Naive thymus-derived CD4-positive, alpha-beta T cell (primary cell): ENCODE results near the gene GGNBP2. TPM values are rescaled to one million over a fixed set of nuclear protein-coding genes. Genes with fewer than 3 reads are reported as not detected.
A peak's percentile ranks its signal among the peaks of the same experiment; 100 is the strongest.

ENCODE experiments used
- ATAC-seq: fragments of 150-1000 bp; cut with Tn5 transposase; 2 replicates; pipeline ENCODE4 v1.10.0; 2021; ENCODE audit warnings: mild to moderate bottlenecking, moderate library complexity
- CTCF ChIA-PET: fragments of 350-600 bp; sonication (Branson Sonifier 250); formaldehyde crosslinking; loops from one replicate; lab custom pipeline; 2021; ENCODE audit warnings: antibody characterized with exemption; lab: Charles Lee
- POLR2A ChIA-PET: fragments of 350-600 bp; sonication (Branson Sonifier 250); formaldehyde crosslinking; loops from one replicate; lab custom pipeline; 2021; ENCODE audit warnings: antibody characterized with exemption, inconsistent platforms; lab: Charles Lee
- DNase-seq, 9 donors: peaks; one replicate each; pipeline versions ENCODE4 v3.0.0 to v3.0.0-alpha.2; 2020 to 2022; ENCODE audit warnings: mixed read lengths in 1 of 9
- H3K27ac ChIP-seq: one replicate; pipeline ENCODE4 v1.7.0; 2013; ENCODE audit warnings: mild to moderate bottlenecking, low read depth, low read length, moderate library complexity
- H3K27me3 ChIP-seq, 2 donors: one replicate each; pipeline ENCODE4 v1.7.0; 2013; ENCODE audit warnings: low read length in 2 of 2, mild to moderate bottlenecking in 2 of 2, moderate library complexity in 2 of 2; ENCODE audit not compliant: control insufficient read depth in 2 of 2, insufficient read depth in 2 of 2
- H3K36me3 ChIP-seq, 3 experiments: 1 replicate in 2 of 3; 2 replicates in 1 of 3; pipeline ENCODE4 v1.7.0; 2013; ENCODE audit warnings: low read length in 3 of 3, mild to moderate bottlenecking in 3 of 3, moderate library complexity in 1 of 3; ENCODE audit not compliant: insufficient read depth in 3 of 3, control insufficient read depth in 2 of 3
- H3K4me1 ChIP-seq, 2 donors: one replicate each; pipeline ENCODE4 v1.7.0; 2013; ENCODE audit warnings: low read length in 2 of 2, mild to moderate bottlenecking in 2 of 2, moderate library complexity in 1 of 2; ENCODE audit not compliant: control insufficient read depth in 2 of 2, insufficient read depth in 2 of 2
- H3K4me3 ChIP-seq: 2 replicates; pipeline ENCODE4 v1.7.0; 2013; ENCODE audit warnings: mild to moderate bottlenecking, low read length
- H3K9me3 ChIP-seq, 3 experiments: 1 replicate in 2 of 3; 2 replicates in 1 of 3; pipeline ENCODE4 v1.7.0; 2013; ENCODE audit warnings: low read length in 3 of 3; ENCODE audit not compliant: control insufficient read depth in 2 of 3
- H3K27ac Mint-ChIP-seq, 9 donors: one replicate each; pipeline ENCODE4 v1.8.0; 2020 to 2022; ENCODE audit warnings: mixed read lengths in 9 of 9, mild to moderate bottlenecking in 8 of 9, moderate library complexity in 5 of 9, inconsistent platforms in 2 of 9
- H3K27me3 Mint-ChIP-seq, 5 donors: one replicate each; pipeline ENCODE4 v1.8.0; 2021 to 2022; ENCODE audit warnings: mixed read lengths in 5 of 5, mild to moderate bottlenecking in 1 of 5
- H3K36me3 Mint-ChIP-seq, 5 donors: one replicate each; pipeline ENCODE4 v1.8.0; 2020 to 2022; ENCODE audit warnings: mixed read lengths in 5 of 5, mild to moderate bottlenecking in 3 of 5, inconsistent platforms in 1 of 5
- H3K4me1 Mint-ChIP-seq, 7 donors: one replicate each; pipeline ENCODE4 v1.8.0; 2020 to 2022; ENCODE audit warnings: mixed read lengths in 7 of 7, mild to moderate bottlenecking in 3 of 7, inconsistent platforms in 1 of 7
- H3K4me3 Mint-ChIP-seq, 10 donors: one replicate each; pipeline ENCODE4 v1.8.0; 2020 to 2022; ENCODE audit warnings: mild to moderate bottlenecking in 10 of 10, mixed read lengths in 10 of 10, moderate library complexity in 6 of 10, inconsistent platforms in 2 of 10
- H3K9me3 Mint-ChIP-seq, 11 donors: one replicate each; pipeline ENCODE4 v1.8.0; 2020 to 2022; ENCODE audit warnings: mixed read lengths in 11 of 11, mild to moderate bottlenecking in 4 of 11, inconsistent platforms in 1 of 11, moderate library complexity in 1 of 11
- intact Hi-C, 2 donors: fragments of 100-400 bp; cut with micrococcal nuclease; formaldehyde crosslinking; loops; one replicate each; pipeline ENCODE4 v1.15.1; 2023
- polyA plus RNA-seq, 2 donors: library from polyadenylated mRNA; unstranded; fragments of 300-500 nt; fragmentation: Illumina TruSeq; gene quantifications; one replicate each; pipeline ENCODE4 v1.2.3, GENCODE V29; 2021
- total RNA-seq, 6 experiments: library from RNA in 5 of 6; stranded (reverse) in 5 of 6; gene quantifications; 1 replicate in 5 of 6; 2 replicates in 1 of 6; pipeline ENCODE4 v1.2.3 and lab custom pipeline; 2021 to 2026

Gene GGNBP2
- total and polyA plus RNA-seq, 7 experiments from 2014 or later = 60.4 to 173 (median 138) TPM

DNA sequence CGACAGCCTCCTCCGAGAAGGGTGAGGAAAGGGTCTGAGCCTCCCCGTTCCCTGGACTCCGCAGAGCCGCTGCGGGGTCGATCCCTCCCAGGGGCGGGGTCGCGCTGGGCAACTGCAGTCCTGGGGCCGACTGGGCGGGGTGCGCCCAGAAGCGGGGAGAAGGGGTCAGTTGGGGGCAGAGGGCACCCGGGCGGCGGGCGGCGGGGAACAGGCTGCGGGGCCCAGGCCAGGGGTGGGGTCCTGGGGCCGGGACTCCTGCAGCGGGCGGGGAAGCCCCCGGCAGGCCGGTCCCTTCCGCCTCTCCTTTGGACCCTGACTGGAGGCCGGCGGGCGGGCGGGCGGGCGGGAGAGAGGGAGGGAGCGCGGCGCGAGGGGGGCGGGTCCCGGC is 352 bp downstream of the GGNBP2 start:
- Histone ChIP-seq H3K4me3 (peak overlapping the region; percentile 99), H3K27me3 (no peaks in the 10 kb centered on the region), H3K36me3 (peaks cover 0 to 12% (median 0%) of the 10 kb centered on the region in 3 experiments), H3K4me1 (peaks cover 34 to 37% of the 10 kb centered on the region in 2 donors), H3K9me3 (no peaks in the 10 kb centered on the region), H3K27ac (peak overlapping the region; percentile 94)
- Mint-ChIP-seq H3K9me3 (no peaks in the 10 kb centered on the region), H3K27ac (peak overlapping the region; percentile 92 to 100 (median 96)), H3K36me3 (peaks cover 0 to 15% (median 4%) of the 10 kb centered on the region in 5 donors), H3K4me1 (peaks cover 7 to 51% (median 37%) of the 10 kb centered on the region in 7 donors), H3K27me3 (no peaks in the 10 kb centered on the region), H3K4me3 (peak overlapping the region; percentile 87 to 97 (median 94))
- POLR2A ChIA-PET = interaction anchor here (0.6 to 7.7 kb wide), 12 partner anchors 8 to 62 kb away, joined by 3 to 130 read pairs (median 10); partner anchors contain the start of genes MRM1, MYO19 and PIGW
- no peak for DNase-seq
- CTCF ChIA-PET = interaction anchor here (1.0 to 1.4 kb wide), 3 partner anchors 9 to 58 kb away, joined by 3 to 5 read pairs (median 4); partner anchors contain the start of genes MYO19 and PIGW
- no peak for ATAC-seq
- intact Hi-C loops = loop anchor here (1.0 to 10.0 kb wide), 11 partner anchors 46 to 1062 kb away; partner anchors contain the start of genes DHRS11 (in 2 of the 2), MRM1 (in 2 of the 2), ZNHIT3 (in 2 of the 2) and AATF (in 1 of the 2)

DNA sequence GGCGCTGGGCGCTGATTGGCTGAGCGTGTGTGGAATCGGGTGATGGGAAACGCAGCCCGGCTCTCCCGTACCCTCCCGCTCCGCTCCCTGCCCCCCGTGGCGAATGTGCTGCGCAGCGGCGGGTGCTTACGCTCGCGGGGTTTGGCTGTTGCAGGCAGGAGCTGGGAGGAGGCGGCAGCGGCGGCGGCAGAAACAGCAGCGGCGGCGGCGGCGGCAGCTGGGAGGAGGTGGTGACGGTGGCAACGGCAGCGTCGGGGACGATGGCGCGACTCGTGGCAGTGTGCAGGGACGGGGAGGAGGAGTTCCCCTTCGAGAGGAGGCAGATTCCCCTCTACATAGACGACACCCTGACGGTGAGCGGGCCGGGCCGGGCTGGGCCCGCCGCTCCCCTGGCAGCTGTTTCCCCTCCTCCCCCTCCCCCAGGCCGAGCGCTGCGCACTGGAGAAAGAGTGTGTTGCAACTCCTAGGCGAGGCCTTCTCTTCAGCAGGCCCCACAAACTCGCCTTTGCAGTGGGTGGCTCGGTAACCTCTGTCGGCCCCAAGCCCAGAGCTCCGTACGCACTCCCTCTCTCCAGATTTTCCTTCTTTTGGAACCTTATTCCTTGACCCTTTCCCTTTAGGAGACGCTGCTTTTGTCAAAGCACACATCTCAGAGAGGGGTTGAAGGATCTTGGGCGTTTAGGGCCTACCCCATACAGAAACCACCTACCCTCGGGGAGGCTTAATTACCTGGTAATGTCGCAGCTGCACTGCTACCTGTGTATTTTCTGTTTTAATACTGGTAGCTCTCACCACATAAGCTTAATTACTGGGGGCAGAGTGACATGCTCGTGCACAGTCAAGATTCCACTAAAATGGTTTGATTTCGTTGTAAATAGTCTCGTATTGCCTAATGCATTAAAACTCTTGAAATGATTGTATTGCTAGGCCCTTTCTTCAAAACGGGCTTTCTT is 1.0 kb downstream of the GGNBP2 start:
- H3K4me1 ChIP-seq = peaks cover 40 to 44% of the 10 kb centered on the region in 2 donors
- POLR2A ChIA-PET = interaction anchor here (0.5 to 7.7 kb wide), 18 partner anchors 9 to 1064 kb away, joined by 3 to 130 read pairs (median 4); partner anchors contain the start of genes DHRS11, MRM1, MYO19 and PIGW
- CTCF ChIA-PET = interaction anchor here (0.6 to 1.4 kb wide), 4 partner anchors 9 to 58 kb away, joined by 3 to 5 read pairs (median 4); partner anchors contain the start of genes MYO19 and PIGW
- no peaks in the 10 kb centered on the region for H3K27me3 ChIP-seq
- peaks cover 0 to 19% (median 4%) of the 10 kb centered on the region in 5 donors for H3K36me3 Mint-ChIP-seq
- no peaks in the 10 kb centered on the region for H3K9me3 ChIP-seq
- peak overlapping the region; percentile 94 for H3K27ac ChIP-seq
- peak; percentile 95 to 98 (median 98) for DNase-seq
- no peaks in the 10 kb centered on the region for H3K27me3 Mint-ChIP-seq
- no peaks in the 10 kb centered on the region for H3K9me3 Mint-ChIP-seq
- ATAC-seq = peak; percentile 87
- H3K4me1 Mint-ChIP-seq = peaks cover 13 to 57% (median 44%) of the 10 kb centered on the region in 7 donors
- H3K4me3 Mint-ChIP-seq = peak overlapping the region; percentile 87 to 97 (median 94)
- intact Hi-C loops = loop anchor here (1.0 to 10.0 kb wide), 11 partner anchors 46 to 1062 kb away; partner anchors contain the start of genes DHRS11 (in 2 of the 2), MRM1 (in 2 of the 2), ZNHIT3 (in 2 of the 2) and AATF (in 1 of the 2)
- H3K27ac Mint-ChIP-seq = peak overlapping the region; percentile 90 to 96 (median 94)
- peak overlapping the region; percentile 93 for H3K4me3 ChIP-seq
- peaks cover 0 to 12% (median 0%) of the 10 kb centered on the region in 3 experiments for H3K36me3 ChIP-seq

DNA sequence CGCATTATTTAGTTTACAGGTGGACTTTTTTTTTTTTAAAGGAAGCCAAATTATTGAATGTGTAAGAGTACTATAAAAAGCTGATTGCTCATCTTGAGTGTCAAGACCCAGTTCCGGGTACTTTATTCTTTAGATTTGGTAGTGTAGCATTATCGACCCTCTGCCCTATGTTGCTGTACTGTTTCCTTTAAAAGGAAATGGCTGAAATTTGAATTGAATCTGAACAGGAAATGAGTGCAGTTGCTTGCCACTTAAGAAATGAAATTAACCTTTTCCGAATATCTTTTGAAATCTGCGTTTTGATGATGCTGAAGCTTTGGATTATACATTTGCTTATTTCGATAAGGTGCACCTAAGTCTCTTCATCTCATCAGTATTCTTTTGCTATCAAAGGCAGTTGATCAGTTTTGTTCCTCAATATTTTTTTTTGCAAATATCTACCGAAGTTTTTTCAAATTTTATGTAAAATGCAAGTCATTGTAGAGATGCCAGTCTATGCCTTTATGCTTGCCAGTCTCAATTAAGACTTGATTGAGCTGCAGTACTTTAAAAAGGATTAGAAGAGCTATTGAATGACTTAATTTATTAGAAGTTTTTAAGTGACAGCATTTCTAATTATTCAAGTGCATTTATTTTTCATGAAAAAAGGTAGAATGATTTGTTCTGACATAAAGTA is 1.8 kb downstream of the GGNBP2 start:
- no peaks in the 10 kb centered on the region for H3K9me3 Mint-ChIP-seq
- H3K36me3 ChIP-seq = peaks cover 0 to 12% (median 0%) of the 10 kb centered on the region in 3 experiments
- CTCF ChIA-PET = interaction anchor here (0.6 to 2.2 kb wide), 4 partner anchors 10 to 57 kb away, joined by 3 to 6 read pairs (median 4); partner anchors contain the start of genes MYO19 and PIGW
- peak overlapping the region; percentile 94 for H3K27ac ChIP-seq
- intact Hi-C loops = loop anchor here (5.0 to 10.0 kb wide), 5 partner anchors 46 to 1061 kb away; partner anchors contain the start of genes AP2B1 (in 1 of the 2), DHRS11 (in 1 of the 2), SYNRG (in 1 of the 2) and TAF15 (in 1 of the 2)
- H3K27ac Mint-ChIP-seq = peak overlapping the region; percentile 90 to 96 (median 94)
- peak overlapping the region; percentile 93 for H3K4me3 ChIP-seq
- POLR2A ChIA-PET = interaction anchor here (0.6 to 7.7 kb wide), 17 partner anchors 8 to 1063 kb away, joined by 3 to 130 read pairs (median 5); partner anchors contain the start of genes DHRS11, MRM1, MYO19 and PIGW
- ATAC-seq = no peak
- H3K27me3 Mint-ChIP-seq = no peaks in the 10 kb centered on the region
- H3K27me3 ChIP-seq = no peaks in the 10 kb centered on the region
- H3K4me1 ChIP-seq = peaks cover 44 to 50% of the 10 kb centered on the region in 2 donors
- no peaks in the 10 kb centered on the region for H3K9me3 ChIP-seq
- H3K4me1 Mint-ChIP-seq = peaks cover 19 to 62% (median 50%) of the 10 kb centered on the region in 7 donors
- peak overlapping the region; percentile 87 to 97 (median 94) for H3K4me3 Mint-ChIP-seq
- H3K36me3 Mint-ChIP-seq = peaks cover 0 to 21% (median 4%) of the 10 kb centered on the region in 5 donors
- DNase-seq = peak in 5 of 9 donors; percentile 11 to 19 (median 13)

DNA sequence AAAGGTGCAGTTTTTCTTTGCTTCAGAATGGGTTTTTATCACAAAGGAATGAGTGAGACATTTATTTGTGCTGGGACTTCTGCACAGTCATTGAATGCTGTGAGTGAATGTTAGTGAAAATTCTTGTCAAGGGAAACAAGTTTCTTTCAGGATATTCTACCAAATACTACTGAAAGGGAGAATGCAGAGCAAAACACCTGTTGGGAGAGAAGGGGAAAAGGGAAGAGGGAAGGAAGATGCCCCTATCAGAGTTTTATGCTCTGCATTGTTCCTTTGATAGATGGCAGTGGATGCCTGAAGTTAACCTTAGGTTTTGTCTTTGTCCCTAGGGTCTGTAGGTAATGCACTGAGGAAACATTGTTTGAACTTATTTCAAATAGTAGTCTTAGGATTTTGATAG is 3.1 kb downstream of the GGNBP2 start:
- Histone ChIP-seq H3K4me3 (no peak overlapping the region), H3K4me1 (peaks cover 44 to 60% of the 10 kb centered on the region in 2 donors), H3K36me3 (peaks cover 0 to 12% (median 0%) of the 10 kb centered on the region in 3 experiments), H3K27me3 (no peaks in the 10 kb centered on the region), H3K27ac (peak overlapping the region; percentile 94), H3K9me3 (no peaks in the 10 kb centered on the region)
- Mint-ChIP-seq H3K36me3 (peaks cover 0 to 21% (median 4%) of the 10 kb centered on the region in 5 donors), H3K4me3 (peak overlapping the region; percentile 53 to 97 (median 85)), H3K4me1 (peaks cover 23 to 75% (median 53%) of the 10 kb centered on the region in 7 donors), H3K27me3 (no peaks in the 10 kb centered on the region), H3K27ac (peak overlapping the region; percentile 46 to 96 (median 84)), H3K9me3 (no peaks in the 10 kb centered on the region)
- DNase-seq (no peak), ATAC-seq (no peak)
- intact Hi-C loops = loop anchor here (5.0 to 10.0 kb wide), 5 partner anchors 45 to 1060 kb away; partner anchors contain the start of genes AP2B1 (in 1 of the 2), DHRS11 (in 1 of the 2), SYNRG (in 1 of the 2) and TAF15 (in 1 of the 2)
- POLR2A ChIA-PET = interaction anchor here (7.7 kb wide), 1 partner anchor 13 kb away, joined by 130 read pairs; the partner anchor contains the start of genes MYO19 and PIGW
- CTCF ChIA-PET = interaction anchor here (0.6 to 2.2 kb wide), 2 partner anchors 13 to 32 kb away, joined by 4 to 6 read pairs; partner anchors contain the start of genes MYO19 and PIGW

DNA sequence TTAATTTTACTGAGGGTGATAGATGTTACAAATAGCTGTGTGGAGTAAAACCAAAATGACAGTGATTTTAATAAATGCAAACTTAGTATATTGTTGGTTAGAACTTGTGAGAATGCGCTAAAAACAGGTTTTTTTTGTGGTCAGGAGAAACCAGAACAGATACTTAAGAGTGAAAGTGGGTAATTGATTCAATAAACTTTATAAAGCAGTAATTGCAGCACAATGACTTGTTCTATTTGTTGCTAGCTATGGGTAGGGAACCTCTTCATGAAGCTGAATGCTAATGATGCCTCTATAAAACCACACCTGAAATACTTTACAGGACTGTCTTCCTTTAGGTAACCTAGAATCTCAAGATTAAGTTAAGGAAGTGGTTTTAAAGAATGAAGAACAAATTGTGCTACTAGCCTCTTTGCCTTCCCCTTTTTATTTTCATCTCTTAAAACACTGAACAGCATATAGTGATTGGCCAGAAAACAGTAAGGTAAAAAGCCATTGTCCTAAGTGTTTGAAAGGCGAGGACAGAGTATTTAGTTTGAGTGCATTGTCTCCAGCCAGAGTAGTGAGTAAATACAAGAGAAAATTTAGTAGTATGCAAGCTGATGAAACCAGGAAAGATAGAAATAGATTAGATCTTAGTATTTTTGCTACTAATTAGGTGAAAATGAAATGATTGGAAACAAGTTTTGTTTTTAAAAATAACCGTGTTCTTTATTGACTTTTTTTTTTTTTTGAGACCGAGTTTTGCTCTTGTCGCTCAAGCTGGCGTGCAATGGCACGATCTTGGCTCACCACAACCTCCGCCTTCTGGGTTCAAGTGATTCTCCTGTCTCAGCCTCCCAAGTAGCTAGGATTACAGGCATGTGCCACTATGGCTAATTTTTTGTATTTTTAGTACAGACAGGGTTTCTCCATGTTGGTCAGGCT is 6.0 kb downstream of the GGNBP2 start:
- H3K27me3 Mint-ChIP-seq = no peaks in the 10 kb centered on the region
- peaks cover 0 to 21% (median 7%) of the 10 kb centered on the region in 5 donors for H3K36me3 Mint-ChIP-seq
- H3K36me3 ChIP-seq = peaks cover 6 to 10% (median 8%) of the 10 kb centered on the region in 3 experiments
- H3K27ac ChIP-seq = peak overlapping the region; percentile 12
- H3K27ac Mint-ChIP-seq = peak overlapping the region; percentile 33 to 90 (median 72)
- no peaks in the 10 kb centered on the region for H3K9me3 ChIP-seq
- peaks cover 38 to 73% of the 10 kb centered on the region in 2 donors for H3K4me1 ChIP-seq
- H3K4me1 Mint-ChIP-seq = peaks cover 30 to 89% (median 68%) of the 10 kb centered on the region in 7 donors
- H3K27me3 ChIP-seq = no peaks in the 10 kb centered on the region
- intact Hi-C loops = loop anchor here in 1 of 2 donors (2.0 kb wide), 1 partner anchor 16 kb away; the partner anchor contains the start of genes MYO19 and PIGW
- H3K4me3 ChIP-seq = no peak overlapping the region
- no peaks in the 10 kb centered on the region for H3K9me3 Mint-ChIP-seq
- peak overlapping the region; percentile 6 to 85 (median 74) for H3K4me3 Mint-ChIP-seq
- ATAC-seq = peak; percentile 58
- peak in 6 of 9 donors; percentile 33 to 75 (median 51) for DNase-seq
- ChIA-PET POLR2A (interaction anchor here (0.6 to 1.6 kb wide), 6 partner anchors 10 to 1056 kb away, joined by 3 to 6 read pairs (median 4); partner anchors contain the start of genes MRM1, MYO19 and PIGW), CTCF (interaction anchor here (0.6 to 0.8 kb wide), 2 partner anchors 15 to 52 kb away, joined by 3 to 4 read pairs; no protein-coding TSS in a partner anchor)
